C4-2B (cell line): ENCODE data around the gene CCDC92.
A peak's percentile ranks its signal among the peaks of the same experiment; 100 is the strongest.

Source experiments
- CTCF ChIP-seq: fragments of 450-650 bp; conservative IDR thresholded peaks from 2 replicates; pipeline ENCODE4 v1.5.1; 2017; ENCODE audit warnings: mild to moderate bottlenecking
- ZFX ChIP-seq: fragments of 450-650 bp; IDR thresholded peaks from 2 replicates; pipeline ENCODE4 v1.6.1; 2017

- TF ChIP-seq CTCF (peak; percentile 71), ZFX (no peak)
These were observed 11.3 kb upstream of the CCDC92 start for GRCh38 chr12:123983822-123984485.
